Measurements from ENCODE around the gene BCL7B.
"Not testable (repeated sequence)": the region's sequence is repeated elsewhere in the genome, so short reads cannot be mapped to it uniquely, and the experiment has no call there.

Gene BCL7B

GRCh38 chr7:73593207-73594045 lies 35.9 kb upstream of the BCL7B start:
- no peak overlapping the region for H3K27ac ChIP-seq (ENCODE audit: low read depth, low read length)
- H3K4me3 ChIP-seq (ENCODE audit: low read depth in 1 of 2, low read length in 2 of 2) = no peak overlapping the region
- H3K9me3 ChIP-seq (ENCODE audit: control insufficient read depth in 1 of 2, low read length in 2 of 2) = no peaks in the 10 kb centered on the region
- H3K27me3 ChIP-seq (ENCODE audit: control insufficient read depth in 1 of 2, insufficient read depth in 2 of 2, low read length in 2 of 2) = no peaks in the 10 kb centered on the region
- H3K4me1 ChIP-seq (ENCODE audit: control insufficient read depth in 1 of 2, insufficient read depth in 2 of 2, low read length in 2 of 2) = no peaks in the 10 kb centered on the region
- no peaks in the 10 kb centered on the region for H3K36me3 ChIP-seq (ENCODE audit: control insufficient read depth in 1 of 2, insufficient read depth in 2 of 2, low read length in 2 of 2)
- H3K9ac ChIP-seq (ENCODE audit: low read depth in 1 of 2, low read length in 2 of 2) = no peak overlapping the region

GRCh38 chr7:73586911-73587310 lies 29.4 kb upstream of the BCL7B start:
- Histone ChIP-seq H3K9me3 (ENCODE audit: control insufficient read depth in 1 of 2, low read length in 2 of 2) (no peaks in the 10 kb centered on the region), H3K4me1 (ENCODE audit: control insufficient read depth in 1 of 2, insufficient read depth in 2 of 2, low read length in 2 of 2) (peaks cover 0 to 4% of the 10 kb centered on the region in 2 donors), H3K27ac (ENCODE audit: low read depth, low read length) (no peak overlapping the region), H3K27me3 (ENCODE audit: control insufficient read depth in 1 of 2, insufficient read depth in 2 of 2, low read length in 2 of 2) (no peaks in the 10 kb centered on the region), H3K4me3 (ENCODE audit: low read depth in 1 of 2, low read length in 2 of 2) (no peak overlapping the region), H3K9ac (ENCODE audit: low read depth in 1 of 2, low read length in 2 of 2) (no peak overlapping the region), H3K36me3 (ENCODE audit: control insufficient read depth in 1 of 2, insufficient read depth in 2 of 2, low read length in 2 of 2) (no peaks in the 10 kb centered on the region)

GRCh38 chr7:73585196-73585595 lies 27.7 kb upstream of the BCL7B start:
- H3K4me3 ChIP-seq (ENCODE audit: low read depth in 1 of 2, low read length in 2 of 2) = no peak overlapping the region
- H3K9ac ChIP-seq (ENCODE audit: low read depth in 1 of 2, low read length in 2 of 2) = no peak overlapping the region
- H3K36me3 ChIP-seq (ENCODE audit: control insufficient read depth in 1 of 2, insufficient read depth in 2 of 2, low read length in 2 of 2) = no peaks in the 10 kb centered on the region
- no peaks in the 10 kb centered on the region for H3K27me3 ChIP-seq (ENCODE audit: control insufficient read depth in 1 of 2, insufficient read depth in 2 of 2, low read length in 2 of 2)
- no peaks in the 10 kb centered on the region for H3K9me3 ChIP-seq (ENCODE audit: control insufficient read depth in 1 of 2, low read length in 2 of 2)
- H3K4me1 ChIP-seq (ENCODE audit: control insufficient read depth in 1 of 2, insufficient read depth in 2 of 2, low read length in 2 of 2) = peaks cover 0 to 4% of the 10 kb centered on the region in 2 donors
- no peak overlapping the region for H3K27ac ChIP-seq (ENCODE audit: low read depth, low read length)

- Histone ChIP-seq H3K9me3 (ENCODE audit: control insufficient read depth in 1 of 2, low read length in 2 of 2) (no peaks in the 10 kb centered on the region), H3K27me3 (ENCODE audit: control insufficient read depth in 1 of 2, insufficient read depth in 2 of 2, low read length in 2 of 2) (no peaks in the 10 kb centered on the region), H3K4me3 (ENCODE audit: low read depth in 1 of 2, low read length in 2 of 2) (no peak overlapping the region), H3K27ac (ENCODE audit: low read depth, low read length) (no peak overlapping the region), H3K4me1 (ENCODE audit: control insufficient read depth in 1 of 2, insufficient read depth in 2 of 2, low read length in 2 of 2) (peaks cover 4 to 7% of the 10 kb centered on the region in 2 donors), H3K36me3 (ENCODE audit: control insufficient read depth in 1 of 2, insufficient read depth in 2 of 2, low read length in 2 of 2) (no peaks in the 10 kb centered on the region), H3K9ac (ENCODE audit: low read depth in 1 of 2, low read length in 2 of 2) (no peak overlapping the region)
These were observed 25.2 kb upstream of the BCL7B start for GRCh38 chr7:73582664-73583202.

GRCh38 chr7:73581006-73581405 lies 23.5 kb upstream of the BCL7B start:
- not testable (repeated sequence) for H3K4me3 ChIP-seq (ENCODE audit: low read depth in 1 of 2, low read length in 2 of 2); H3K9me3 ChIP-seq (ENCODE audit: control insufficient read depth in 1 of 2, low read length in 2 of 2); H3K27ac ChIP-seq (ENCODE audit: low read depth, low read length); H3K9ac ChIP-seq (ENCODE audit: low read depth in 1 of 2, low read length in 2 of 2); H3K27me3 ChIP-seq (ENCODE audit: control insufficient read depth in 1 of 2, insufficient read depth in 2 of 2, low read length in 2 of 2); H3K36me3 ChIP-seq (ENCODE audit: control insufficient read depth in 1 of 2, insufficient read depth in 2 of 2, low read length in 2 of 2)
- H3K4me1 ChIP-seq (ENCODE audit: control insufficient read depth in 1 of 2, insufficient read depth in 2 of 2, low read length in 2 of 2) = peaks cover 5 to 20% of the 10 kb centered on the region in 2 donors

GRCh38 chr7:73578342-73579128 lies 21.0 kb upstream of the BCL7B start, which contains the start of gene TBL2:
Gene TBL2 (minus strand): TSS chr7:73578579. CDS start chr7:73578549, 30 bp downstream.
- Histone ChIP-seq H3K36me3 (ENCODE audit: control insufficient read depth in 1 of 2, insufficient read depth in 2 of 2, low read length in 2 of 2) (peaks cover 9 to 15% of the 10 kb centered on the region in 2 donors), H3K27me3 (ENCODE audit: control insufficient read depth in 1 of 2, insufficient read depth in 2 of 2, low read length in 2 of 2) (no peaks in the 10 kb centered on the region), H3K27ac (ENCODE audit: low read depth, low read length) (peak within 1 kb of the TSS; percentile 80), H3K9ac (ENCODE audit: low read depth in 1 of 2, low read length in 2 of 2) (peak within 1 kb of the TSS; percentile 88 to 96), H3K9me3 (ENCODE audit: control insufficient read depth in 1 of 2, low read length in 2 of 2) (no peaks in the 10 kb centered on the region), H3K4me3 (ENCODE audit: low read depth in 1 of 2, low read length in 2 of 2) (peak within 1 kb of the TSS; percentile 77 to 99), H3K4me1 (ENCODE audit: control insufficient read depth in 1 of 2, insufficient read depth in 2 of 2, low read length in 2 of 2) (peaks cover 7 to 20% of the 10 kb centered on the region in 2 donors)

GRCh38 chr7:73577627-73578341 lies 20.3 kb upstream of the BCL7B start:
- peak overlapping the region; percentile 77 to 99 for H3K4me3 ChIP-seq (ENCODE audit: low read depth in 1 of 2, low read length in 2 of 2)
- peaks cover 14 to 20% of the 10 kb centered on the region in 2 donors for H3K4me1 ChIP-seq (ENCODE audit: control insufficient read depth in 1 of 2, insufficient read depth in 2 of 2, low read length in 2 of 2)
- H3K27me3 ChIP-seq (ENCODE audit: control insufficient read depth in 1 of 2, insufficient read depth in 2 of 2, low read length in 2 of 2) = no peaks in the 10 kb centered on the region
- H3K27ac ChIP-seq (ENCODE audit: low read depth, low read length) = peak overlapping the region; percentile 80
- no peaks in the 10 kb centered on the region for H3K9me3 ChIP-seq (ENCODE audit: control insufficient read depth in 1 of 2, low read length in 2 of 2)
- H3K36me3 ChIP-seq (ENCODE audit: control insufficient read depth in 1 of 2, insufficient read depth in 2 of 2, low read length in 2 of 2) = peaks cover 17 to 22% of the 10 kb centered on the region in 2 donors
- peak overlapping the region; percentile 88 to 96 for H3K9ac ChIP-seq (ENCODE audit: low read depth in 1 of 2, low read length in 2 of 2)

GRCh38 chr7:73573791-73574190 lies 16.3 kb upstream of the BCL7B start:
- Histone ChIP-seq H3K36me3 (ENCODE audit: control insufficient read depth in 1 of 2, insufficient read depth in 2 of 2, low read length in 2 of 2) (peaks cover 44 to 61% of the 10 kb centered on the region in 2 donors), H3K4me3 (ENCODE audit: low read depth in 1 of 2, low read length in 2 of 2) (no peak overlapping the region), H3K9ac (ENCODE audit: low read depth in 1 of 2, low read length in 2 of 2) (no peak overlapping the region), H3K27me3 (ENCODE audit: control insufficient read depth in 1 of 2, insufficient read depth in 2 of 2, low read length in 2 of 2) (no peaks in the 10 kb centered on the region), H3K4me1 (ENCODE audit: control insufficient read depth in 1 of 2, insufficient read depth in 2 of 2, low read length in 2 of 2) (peaks cover 13 to 14% of the 10 kb centered on the region in 2 donors), H3K27ac (ENCODE audit: low read depth, low read length) (no peak overlapping the region), H3K9me3 (ENCODE audit: control insufficient read depth in 1 of 2, low read length in 2 of 2) (no peaks in the 10 kb centered on the region)

GRCh38 chr7:73573276-73573675 lies 15.8 kb upstream of the BCL7B start:
- Histone ChIP-seq H3K9me3 (ENCODE audit: control insufficient read depth in 1 of 2, low read length in 2 of 2) (no peaks in the 10 kb centered on the region), H3K36me3 (ENCODE audit: control insufficient read depth in 1 of 2, insufficient read depth in 2 of 2, low read length in 2 of 2) (peaks cover 44 to 61% of the 10 kb centered on the region in 2 donors), H3K4me1 (ENCODE audit: control insufficient read depth in 1 of 2, insufficient read depth in 2 of 2, low read length in 2 of 2) (peaks cover 13 to 14% of the 10 kb centered on the region in 2 donors)

More at GRCh38 chr7:73573276-73573675, 15.8 kb upstream of the BCL7B start:
- H3K4me3 ChIP-seq (ENCODE audit: low read depth in 1 of 2, low read length in 2 of 2) = no peak overlapping the region
- H3K9ac ChIP-seq (ENCODE audit: low read depth in 1 of 2, low read length in 2 of 2) = no peak overlapping the region
- no peak overlapping the region for H3K27ac ChIP-seq (ENCODE audit: low read depth, low read length)
- H3K27me3 ChIP-seq (ENCODE audit: control insufficient read depth in 1 of 2, insufficient read depth in 2 of 2, low read length in 2 of 2) = no peaks in the 10 kb centered on the region
